HG02763 (cell line): ENCODE measurements around the gene MPO.
A peak's percentile ranks its signal among the peaks of the same experiment; 100 is the strongest.

Source experiments
- ATAC-seq: cut with Tn5 transposase; IDR thresholded peaks from one replicate; pipeline ENCODE4 v1.9.1; 2021; ENCODE audit warnings: mild to moderate bottlenecking, moderate library complexity; ENCODE audit not compliant: unreplicated experiment

Gene MPO, protein sequence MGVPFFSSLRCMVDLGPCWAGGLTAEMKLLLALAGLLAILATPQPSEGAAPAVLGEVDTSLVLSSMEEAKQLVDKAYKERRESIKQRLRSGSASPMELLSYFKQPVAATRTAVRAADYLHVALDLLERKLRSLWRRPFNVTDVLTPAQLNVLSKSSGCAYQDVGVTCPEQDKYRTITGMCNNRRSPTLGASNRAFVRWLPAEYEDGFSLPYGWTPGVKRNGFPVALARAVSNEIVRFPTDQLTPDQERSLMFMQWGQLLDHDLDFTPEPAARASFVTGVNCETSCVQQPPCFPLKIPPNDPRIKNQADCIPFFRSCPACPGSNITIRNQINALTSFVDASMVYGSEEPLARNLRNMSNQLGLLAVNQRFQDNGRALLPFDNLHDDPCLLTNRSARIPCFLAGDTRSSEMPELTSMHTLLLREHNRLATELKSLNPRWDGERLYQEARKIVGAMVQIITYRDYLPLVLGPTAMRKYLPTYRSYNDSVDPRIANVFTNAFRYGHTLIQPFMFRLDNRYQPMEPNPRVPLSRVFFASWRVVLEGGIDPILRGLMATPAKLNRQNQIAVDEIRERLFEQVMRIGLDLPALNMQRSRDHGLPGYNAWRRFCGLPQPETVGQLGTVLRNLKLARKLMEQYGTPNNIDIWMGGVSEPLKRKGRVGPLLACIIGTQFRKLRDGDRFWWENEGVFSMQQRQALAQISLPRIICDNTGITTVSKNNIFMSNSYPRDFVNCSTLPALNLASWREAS

GRCh38 chr17:58280480-58281217, at the start of gene MPO:
Gene MPO, minus strand, starts transcription at chr17:58280935. Its CDS starts 177 bp downstream, at chr17:58280758.
- no peak for ATAC-seq

DNA sequence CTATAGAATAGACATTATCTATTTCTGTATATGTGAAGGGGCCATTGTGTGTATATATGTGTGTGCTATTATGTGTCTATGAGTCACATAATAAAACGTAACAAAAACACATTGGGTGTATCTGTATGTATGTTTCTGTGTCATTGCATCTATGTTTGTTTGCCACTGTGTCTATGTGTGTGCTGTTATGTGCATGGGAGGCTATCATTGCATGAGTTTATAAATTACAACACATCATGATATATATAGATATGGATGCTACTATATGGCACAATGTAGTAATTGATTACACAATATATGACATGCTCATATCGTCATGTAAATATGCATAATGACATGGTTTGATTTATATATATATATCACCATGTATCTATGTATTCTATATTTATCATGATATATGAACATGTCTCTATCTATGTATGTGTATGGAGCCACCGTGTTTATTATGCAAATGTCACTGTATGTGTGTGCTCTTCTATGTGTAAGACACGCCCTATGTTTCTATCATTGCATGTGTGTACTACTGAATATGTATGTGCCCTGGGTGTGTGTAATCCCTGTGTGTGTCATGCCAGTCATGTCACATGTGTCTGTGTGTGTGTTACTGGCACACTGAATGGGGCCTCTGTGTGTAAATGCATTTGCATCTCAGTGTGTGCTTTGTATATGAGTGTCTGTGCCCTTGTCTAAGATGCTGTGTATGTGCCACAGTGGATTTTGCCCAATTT, 49.2 kb upstream of the MPO start:
- ATAC-seq = peak; percentile 8

- peak; percentile 32 for ATAC-seq
Measured at GRCh38 chr17:58329035-58329809, 48.5 kb upstream of the MPO start.

DNA sequence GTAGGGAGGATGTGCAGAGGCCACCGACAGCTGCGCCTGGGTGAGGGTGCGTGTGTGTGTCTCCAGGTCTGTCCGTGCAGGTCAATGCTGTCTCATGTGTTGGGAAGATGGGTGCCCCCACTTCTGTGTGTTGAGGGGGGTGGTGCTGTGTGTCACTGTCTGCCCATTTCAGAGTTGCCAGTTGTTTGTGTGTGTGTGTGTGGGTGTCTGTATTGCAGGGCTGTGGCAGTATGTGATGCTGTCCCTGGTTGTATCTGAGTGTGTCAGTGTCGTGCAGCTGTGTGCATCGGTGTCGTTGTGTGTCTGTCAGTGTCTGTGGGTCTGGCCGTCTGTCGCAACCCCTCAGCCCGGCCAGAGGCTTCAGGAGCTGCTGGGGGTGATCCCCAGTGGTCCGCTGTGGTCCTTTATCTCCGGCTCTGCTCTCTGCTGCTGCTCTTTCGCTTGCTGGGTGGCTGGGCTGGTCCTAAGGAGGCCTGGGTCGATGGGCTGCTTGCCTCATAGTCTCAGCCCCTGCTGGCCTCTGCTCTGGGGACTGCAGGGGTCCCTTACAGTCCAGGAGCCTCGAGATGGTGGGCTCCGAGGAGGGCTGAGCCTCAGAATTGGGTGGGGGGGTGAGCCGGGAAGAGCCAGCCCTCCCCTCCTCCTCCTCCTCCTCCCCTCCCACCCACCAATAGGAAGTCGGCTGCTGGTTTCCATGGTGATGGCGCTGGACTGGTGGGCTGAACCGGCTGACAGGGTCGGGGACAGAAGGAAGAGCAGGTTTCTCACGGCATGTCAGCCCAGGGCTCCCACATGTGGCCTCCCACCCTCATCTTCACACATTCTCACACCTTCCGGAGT, 47.7 kb upstream of the MPO start, which contains the start of gene TSPOAP1:
TSPOAP1 (minus strand) TSS at position 601 of the 840 bp plus-strand sequence. CDS start 875 bp downstream, outside the sequence.
- ATAC-seq = peak; percentile 14

DNA sequence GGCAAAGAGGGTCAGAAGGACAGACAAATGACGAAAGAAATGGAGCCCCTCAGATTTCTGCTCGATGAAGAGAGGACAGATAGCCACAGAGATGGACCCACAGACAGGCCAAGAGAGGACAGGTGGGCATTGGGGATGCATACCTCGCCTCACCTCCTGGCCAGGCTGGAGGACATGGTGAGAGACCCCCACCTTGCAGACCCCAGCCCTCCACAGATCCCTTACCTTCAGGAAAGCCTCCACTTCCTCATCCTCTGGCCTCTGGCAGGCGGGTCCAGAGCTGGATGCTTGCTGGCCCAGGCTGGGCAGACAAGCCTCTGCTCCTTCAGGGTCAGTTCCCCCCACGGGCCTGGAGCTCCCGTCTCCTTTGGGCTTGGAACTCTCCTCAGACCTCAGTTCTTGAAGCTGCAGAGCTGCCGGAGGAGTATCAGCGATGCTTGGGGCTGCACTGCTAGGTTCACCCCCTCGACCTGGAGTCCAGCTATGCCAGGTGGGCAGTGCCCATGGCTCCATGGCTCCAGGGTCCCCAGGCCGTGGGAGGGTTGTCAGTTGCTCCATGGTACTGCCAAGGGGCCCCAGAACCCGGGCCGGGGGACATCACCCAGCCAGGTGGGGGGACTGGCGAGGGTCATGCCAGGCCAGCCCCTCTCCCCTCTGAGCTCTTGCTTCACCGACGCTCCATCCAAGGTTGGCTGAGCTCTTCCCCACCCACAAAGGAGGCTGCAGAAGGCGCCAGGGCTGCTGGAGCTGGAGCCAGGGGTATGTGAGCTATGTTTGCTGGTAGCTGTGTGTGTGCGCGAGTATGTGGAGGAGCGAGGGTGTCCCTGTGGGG, 46.8 kb upstream of the MPO start:
- ATAC-seq = no peak

DNA sequence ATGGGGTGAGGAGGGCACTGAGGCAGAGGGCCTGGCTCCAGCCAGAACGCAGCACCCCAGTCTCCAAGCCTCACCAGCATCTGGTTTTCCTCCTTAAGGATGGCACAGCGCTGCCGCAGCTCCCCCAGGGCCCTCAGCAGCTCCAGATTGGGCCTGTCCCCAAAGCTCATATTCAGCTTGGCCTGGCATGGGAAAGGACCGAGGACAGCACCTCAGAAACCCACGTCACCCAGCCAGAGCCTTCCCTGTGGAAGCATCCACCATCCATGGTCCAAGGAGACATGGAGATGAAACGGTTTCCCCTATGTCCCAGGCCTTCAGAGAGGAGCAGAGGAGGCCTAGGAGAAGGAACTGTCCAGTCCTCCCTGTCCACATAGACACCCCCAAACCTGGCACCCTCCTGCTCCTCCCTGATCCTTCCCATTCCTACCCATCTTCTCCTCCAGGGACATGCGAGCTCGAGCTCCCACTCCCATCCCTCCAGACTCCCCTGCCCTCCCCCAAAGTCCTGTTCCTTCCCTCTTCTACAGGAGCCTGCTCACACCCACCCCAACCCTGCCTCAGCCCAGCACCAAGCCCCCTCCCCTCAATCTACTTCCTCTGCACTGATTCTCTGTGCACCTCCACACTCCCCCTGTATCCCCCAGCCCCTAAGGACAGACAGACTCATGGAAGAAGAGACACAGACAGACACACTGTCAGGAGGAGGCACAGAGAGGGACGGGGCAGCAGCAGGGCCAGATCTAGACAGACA, 46.1 kb upstream of the MPO start:
- ATAC-seq = no peak

- ATAC-seq = no peak
Measured at GRCh38 chr17:58325976-58326468, 45.3 kb upstream of the MPO start.

DNA sequence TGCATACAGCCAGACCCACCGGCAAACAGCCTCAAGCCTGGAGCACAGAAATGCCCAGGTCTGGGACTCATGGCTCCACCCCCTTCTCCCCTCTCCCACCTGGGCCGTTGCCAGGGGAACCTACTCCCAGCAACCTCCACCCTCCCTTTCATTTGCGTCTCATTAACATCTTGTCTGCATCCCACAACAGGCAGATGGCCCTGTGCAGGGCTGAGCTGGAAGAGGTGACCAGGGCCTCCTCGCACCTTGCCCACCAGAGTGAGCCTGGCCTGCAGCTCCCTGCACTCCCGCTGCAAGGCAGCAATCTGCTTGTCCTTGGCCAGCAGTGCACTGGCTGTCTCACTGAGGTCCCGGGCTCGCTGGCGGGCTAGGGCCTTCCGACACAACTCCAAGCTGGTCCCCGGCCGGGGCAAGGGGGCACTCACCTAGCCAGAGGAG, 44.6 kb upstream of the MPO start:
- ATAC-seq = no peak

DNA sequence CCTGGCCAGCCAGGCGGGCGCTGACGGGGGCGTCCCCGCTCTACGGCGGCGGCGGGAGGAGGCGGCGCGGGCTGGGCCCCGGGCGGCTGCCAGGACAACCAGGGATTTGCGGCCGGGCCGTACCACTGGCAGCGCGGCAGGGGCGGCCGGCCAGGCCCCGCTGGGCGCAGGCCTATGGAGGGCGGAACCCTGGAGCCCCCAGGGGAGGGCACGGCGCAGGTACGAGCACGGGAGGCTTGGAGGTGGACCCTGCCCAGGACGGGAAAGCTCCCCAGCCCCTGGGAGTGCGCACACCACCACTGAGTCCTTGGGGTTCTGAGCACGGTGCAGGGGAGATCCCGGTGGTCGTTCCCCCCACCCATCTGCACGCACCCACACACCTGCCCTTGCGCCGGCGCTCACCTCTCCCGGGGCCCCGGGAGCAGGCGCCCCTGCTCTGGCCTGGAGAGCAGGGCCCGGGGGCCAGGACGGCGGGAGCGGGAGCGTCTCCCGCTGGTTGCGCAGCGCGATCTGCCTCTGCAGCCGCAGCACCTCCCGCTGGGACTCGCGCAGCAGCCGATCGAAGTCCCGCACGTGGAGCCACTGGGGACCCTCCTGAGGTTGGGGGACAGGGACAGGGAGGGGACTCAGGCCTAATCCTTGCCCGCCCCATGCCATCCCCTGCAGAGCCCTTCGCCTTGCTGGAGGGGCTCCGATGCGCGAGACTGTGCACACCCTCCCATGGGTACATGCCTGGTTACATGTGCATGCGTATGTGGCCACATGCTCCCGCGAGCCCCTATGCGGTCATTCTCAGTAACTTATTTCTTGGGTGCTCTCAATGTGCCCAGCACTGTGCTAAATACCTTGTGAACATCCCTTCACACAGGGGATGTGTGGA, 43.9 kb upstream of the MPO start:
- ATAC-seq = no peak

- ATAC-seq = no peak
Measured at GRCh38 chr17:58324056-58324408, 43.3 kb upstream of the MPO start.

- ATAC-seq = no peak
Measured at GRCh38 chr17:58323366-58324055, 42.8 kb upstream of the MPO start.

DNA sequence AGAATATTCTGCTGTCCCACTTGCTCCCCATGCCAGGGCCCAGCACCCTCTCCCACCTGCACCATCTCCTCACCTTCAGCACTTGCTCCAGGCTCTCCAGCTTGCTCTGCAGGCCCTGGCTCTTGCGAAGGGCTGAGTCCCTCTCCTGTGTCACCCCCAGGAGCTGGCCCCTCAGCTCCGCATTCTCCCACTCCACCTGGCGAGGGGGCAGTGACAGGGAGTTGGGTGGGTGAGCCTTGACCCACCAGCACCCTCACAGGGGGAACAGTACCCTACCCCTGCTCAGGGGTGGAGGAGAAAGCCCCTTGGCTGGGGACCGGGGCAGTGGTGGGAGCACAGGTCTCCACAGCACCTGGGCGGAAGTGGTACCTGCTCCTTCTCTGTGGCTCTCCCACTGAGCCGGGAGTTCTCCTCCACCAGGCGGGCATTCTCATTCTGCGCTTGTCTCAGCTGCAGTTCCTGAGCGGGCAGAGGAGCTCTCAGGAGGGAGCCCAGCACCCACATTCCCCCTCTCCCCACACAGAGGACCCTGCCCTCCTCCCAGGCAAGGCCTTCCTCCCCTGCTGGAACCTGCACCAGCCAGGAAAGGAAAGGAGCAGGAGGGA, 41.9 kb upstream of the MPO start:
- ATAC-seq = no peak

GRCh38 chr17:58321571-58322525, 41.1 kb upstream of the MPO start:
- no peak for ATAC-seq
